Adipocyte (in vitro differentiated cells): Measurements from ENCODE around the gene MYBL2.
"Not testable (repeated sequence)": the region's sequence is repeated elsewhere in the genome, so short reads cannot be mapped to it uniquely, and the experiment has no call there.

Source experiments
- DNase-seq: peaks from one replicate; pipeline ENCODE4 v3.0.0-alpha.2; 2015; ENCODE audit warnings: low read depth
- H3K27me3 ChIP-seq: replicated peaks from 2 replicates; pipeline ENCODE4 v1.7.0; 2013; ENCODE audit warnings: mild to moderate bottlenecking, low read length, moderate library complexity; ENCODE audit not compliant: control insufficient read depth, insufficient read depth
- H3K36me3 ChIP-seq: 2 replicates; pipeline ENCODE4 v1.7.0; 2013; ENCODE audit warnings: low read length, mild to moderate bottlenecking, moderate library complexity; ENCODE audit not compliant: control insufficient read depth, insufficient read depth, severe bottlenecking
- H3K4me1 ChIP-seq: 2 replicates; pipeline ENCODE4 v1.7.0; 2013; ENCODE audit warnings: mild to moderate bottlenecking, low read length, moderate library complexity; ENCODE audit not compliant: control insufficient read depth, insufficient read depth
- H3K4me3 ChIP-seq: 2 replicates; pipeline ENCODE4 v1.7.0; 2013; ENCODE audit warnings: mild to moderate bottlenecking, low read length, moderate library complexity
- H3K9ac ChIP-seq: 2 replicates; pipeline ENCODE4 v1.7.0; 2013; ENCODE audit warnings: mild to moderate bottlenecking, low read length, moderate library complexity
- H3K9me3 ChIP-seq: 2 replicates; pipeline ENCODE4 v1.7.0; 2013; ENCODE audit warnings: mild to moderate bottlenecking, low read length, moderate library complexity; ENCODE audit not compliant: control insufficient read depth

MYBL2 gene

GRCh38 chr20:43755851-43756250 is 88.9 kb downstream of the MYBL2 start:
- H3K4me3 ChIP-seq = no peak overlapping the region
- DNase-seq = no peak
- H3K4me1 ChIP-seq = no peaks in the 10 kb centered on the region
- no peaks in the 10 kb centered on the region for H3K27me3 ChIP-seq
- H3K36me3 ChIP-seq = no peaks in the 10 kb centered on the region
- no peaks in the 10 kb centered on the region for H3K9me3 ChIP-seq
- H3K9ac ChIP-seq = no peak overlapping the region

- H3K36me3 ChIP-seq, H3K4me3 ChIP-seq, H3K9me3 ChIP-seq, H3K4me1 ChIP-seq, H3K9ac ChIP-seq, DNase-seq, H3K27me3 ChIP-seq: not testable (repeated sequence)
Observed at GRCh38 chr20:43757888-43758287, 91.0 kb downstream of the MYBL2 start.

GRCh38 chr20:43761386-43762340 is 94.7 kb downstream of the MYBL2 start:
- DNase-seq = no peak
- Histone ChIP-seq H3K4me3 (no peak overlapping the region), H3K4me1 (no peaks in the 10 kb centered on the region), H3K9ac (no peak overlapping the region), H3K36me3 (no peaks in the 10 kb centered on the region), H3K9me3 (no peaks in the 10 kb centered on the region), H3K27me3 (peaks cover 11% of the 10 kb centered on the region)

- H3K27me3 ChIP-seq = peaks cover 24% of the 10 kb centered on the region
- H3K4me3 ChIP-seq = no peak overlapping the region
- no peaks in the 10 kb centered on the region for H3K36me3 ChIP-seq
Observed at GRCh38 chr20:43762911-43763310, 96.0 kb downstream of the MYBL2 start.

GRCh38 chr20:43765916-43766315 is 99.0 kb downstream of the MYBL2 start:
- H3K4me3 ChIP-seq = no peak overlapping the region
- peaks cover 43% of the 10 kb centered on the region for H3K27me3 ChIP-seq
- no peaks in the 10 kb centered on the region for H3K36me3 ChIP-seq
- H3K9me3 ChIP-seq = no peaks in the 10 kb centered on the region
- no peak overlapping the region for H3K9ac ChIP-seq
- no peak for DNase-seq
- no peaks in the 10 kb centered on the region for H3K4me1 ChIP-seq

More at GRCh38 chr20:43762911-43763310, 96.0 kb downstream of the MYBL2 start:
- H3K9ac ChIP-seq = no peak overlapping the region
- H3K9me3 ChIP-seq = no peaks in the 10 kb centered on the region
- no peak for DNase-seq
- H3K4me1 ChIP-seq = no peaks in the 10 kb centered on the region
